ENCODE results near the gene CYB5R2. TPM values are rescaled to one million over a fixed set of nuclear protein-coding genes. Genes with fewer than 3 reads are reported as not detected.

CYB5R2 gene
- total and polyA plus RNA-seq, 4 donors = 47.8 to 71.8 (median 62.3) TPM

- peaks cover 7% of the 10 kb centered on the region for H3K27me3 ChIP-seq (ENCODE audit: control insufficient read depth, insufficient read depth, low read length)
- no peaks in the 10 kb centered on the region for H3K4me1 ChIP-seq (ENCODE audit: control insufficient read depth, insufficient read depth, low read length)
- DNase-seq (ENCODE audit: low read depth in 4 of 6, low spot score in 6 of 6) = no peak
- H3K4me3 ChIP-seq (ENCODE audit: low read depth, low read length) = no peak overlapping the region
- no peaks in the 10 kb centered on the region for H3K36me3 ChIP-seq (ENCODE audit: control insufficient read depth, insufficient read depth, low read length)
- no peak overlapping the region for H3K27ac ChIP-seq (ENCODE audit: low read depth, low read length)
- no peaks in the 10 kb centered on the region for H3K9me3 ChIP-seq (ENCODE audit: control insufficient read depth, insufficient read depth, low read length)
- 57% methylated on average over 2 of the region's 4 CpGs for WGBS (ENCODE audit: insufficient coverage)
Observed at GRCh38 chr11:7689239-7689638, 15.9 kb upstream of the CYB5R2 start.

DNA sequence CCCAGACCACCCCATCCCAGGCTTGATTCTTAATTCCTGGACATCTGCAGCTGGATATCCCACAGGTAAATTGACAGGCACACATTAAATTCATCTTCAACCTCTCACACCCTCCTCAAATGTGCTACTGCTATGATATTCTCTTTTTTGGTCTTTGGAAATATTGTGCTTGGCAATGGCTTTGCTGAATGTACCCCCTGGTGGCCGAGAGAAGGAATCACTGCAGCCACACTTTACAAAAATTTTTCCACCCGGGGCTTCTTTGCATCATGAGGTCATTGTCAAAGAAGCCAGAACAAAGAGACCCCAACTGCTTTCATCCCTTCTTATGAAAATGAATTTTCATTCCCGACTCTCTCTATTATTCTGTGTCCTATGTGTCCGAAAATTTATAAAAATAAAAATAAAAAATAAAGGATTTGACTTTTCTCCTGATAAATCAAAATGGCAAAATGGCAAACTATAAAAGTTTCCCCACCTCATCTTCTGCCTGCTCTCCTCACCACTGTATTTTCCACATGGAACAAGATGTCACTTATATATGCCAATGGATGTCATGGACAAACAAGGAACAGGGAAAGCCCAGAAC lies 15.0 kb upstream of the CYB5R2 start:
- H3K9me3 ChIP-seq (ENCODE audit: control insufficient read depth, insufficient read depth, low read length) = no peaks in the 10 kb centered on the region
- H3K4me3 ChIP-seq (ENCODE audit: low read depth, low read length) = no peak overlapping the region
- H3K27me3 ChIP-seq (ENCODE audit: control insufficient read depth, insufficient read depth, low read length) = no peaks in the 10 kb centered on the region
- H3K27ac ChIP-seq (ENCODE audit: low read depth, low read length) = no peak overlapping the region
- no peaks in the 10 kb centered on the region for H3K4me1 ChIP-seq (ENCODE audit: control insufficient read depth, insufficient read depth, low read length)
- no peaks in the 10 kb centered on the region for H3K36me3 ChIP-seq (ENCODE audit: control insufficient read depth, insufficient read depth, low read length)
- WGBS (ENCODE audit: insufficient coverage) = no CpG with 5 or more reads among the region's 4 CpGs
- DNase-seq (ENCODE audit: low read depth in 4 of 6, low spot score in 6 of 6) = peak in 2 of 6 donors; percentile 73 to 85

DNA sequence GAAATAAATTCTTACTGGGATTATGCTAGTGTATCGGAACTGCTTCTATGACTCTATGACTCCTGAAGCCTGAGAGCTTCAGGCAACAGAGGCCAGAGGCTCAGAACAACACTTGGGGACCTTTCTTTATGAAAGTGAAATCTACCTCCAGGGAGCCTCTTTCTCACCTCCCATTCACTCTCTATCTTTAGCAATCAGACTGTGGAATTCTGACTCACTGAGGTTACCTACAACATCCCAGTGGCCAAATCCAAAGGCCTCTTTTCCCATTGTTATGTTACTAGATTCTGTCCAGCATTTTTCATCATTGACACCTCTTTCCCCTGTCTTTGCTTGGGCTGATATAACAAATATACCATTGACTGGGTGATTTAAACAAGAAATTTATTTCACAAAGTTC lies 14.1 kb upstream of the CYB5R2 start:
- H3K9me3 ChIP-seq (ENCODE audit: control insufficient read depth, insufficient read depth, low read length) = no peaks in the 10 kb centered on the region
- no peak overlapping the region for H3K4me3 ChIP-seq (ENCODE audit: low read depth, low read length)
- no peaks in the 10 kb centered on the region for H3K4me1 ChIP-seq (ENCODE audit: control insufficient read depth, insufficient read depth, low read length)
- H3K27me3 ChIP-seq (ENCODE audit: control insufficient read depth, insufficient read depth, low read length) = no peaks in the 10 kb centered on the region
- no peak overlapping the region for H3K27ac ChIP-seq (ENCODE audit: low read depth, low read length)
- WGBS (ENCODE audit: insufficient coverage) = no CpG with 5 or more reads among the region's 1 CpG
- no peaks in the 10 kb centered on the region for H3K36me3 ChIP-seq (ENCODE audit: control insufficient read depth, insufficient read depth, low read length)
- DNase-seq (ENCODE audit: low read depth in 4 of 6, low spot score in 6 of 6) = no peak

DNA sequence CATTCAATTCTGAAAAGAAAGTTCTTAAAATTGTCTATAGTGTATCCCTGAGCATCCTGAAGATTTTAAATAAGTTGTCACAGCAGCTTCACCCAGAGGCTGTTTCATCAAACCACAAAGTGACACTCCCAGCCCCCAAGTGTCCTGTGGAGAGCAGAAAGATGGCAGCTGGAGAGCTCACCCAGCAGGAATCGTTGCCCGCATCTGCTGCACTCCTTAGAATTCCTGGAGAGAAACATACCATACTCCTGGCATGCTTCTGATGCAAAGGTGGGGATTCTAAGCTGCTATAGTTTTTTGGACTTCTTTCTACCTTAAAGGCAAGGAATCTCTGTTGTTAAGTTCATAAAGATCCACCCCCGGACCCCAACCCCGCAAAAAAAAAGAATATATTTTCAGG lies 13.5 kb upstream of the CYB5R2 start:
- no peaks in the 10 kb centered on the region for H3K36me3 ChIP-seq (ENCODE audit: control insufficient read depth, insufficient read depth, low read length)
- no peak for DNase-seq (ENCODE audit: low read depth in 4 of 6, low spot score in 6 of 6)
- WGBS (ENCODE audit: insufficient coverage) = no CpG with 5 or more reads among the region's 4 CpGs
- H3K27me3 ChIP-seq (ENCODE audit: control insufficient read depth, insufficient read depth, low read length) = no peaks in the 10 kb centered on the region
- H3K9me3 ChIP-seq (ENCODE audit: control insufficient read depth, insufficient read depth, low read length) = no peaks in the 10 kb centered on the region
- no peaks in the 10 kb centered on the region for H3K4me1 ChIP-seq (ENCODE audit: control insufficient read depth, insufficient read depth, low read length)
- H3K4me3 ChIP-seq (ENCODE audit: low read depth, low read length) = no peak overlapping the region
- H3K27ac ChIP-seq (ENCODE audit: low read depth, low read length) = no peak overlapping the region

- Histone ChIP-seq H3K27ac (ENCODE audit: low read depth, low read length) (no peak overlapping the region), H3K4me3 (ENCODE audit: low read depth, low read length) (no peak overlapping the region), H3K4me1 (ENCODE audit: control insufficient read depth, insufficient read depth, low read length) (no peaks in the 10 kb centered on the region), H3K9me3 (ENCODE audit: control insufficient read depth, insufficient read depth, low read length) (no peaks in the 10 kb centered on the region), H3K27me3 (ENCODE audit: control insufficient read depth, insufficient read depth, low read length) (no peaks in the 10 kb centered on the region), H3K36me3 (ENCODE audit: control insufficient read depth, insufficient read depth, low read length) (no peaks in the 10 kb centered on the region)
- 94% methylated on average over 2 of the region's 2 CpGs for WGBS (ENCODE audit: insufficient coverage)
- DNase-seq (ENCODE audit: low read depth in 4 of 6, low spot score in 6 of 6) = no peak
Observed at GRCh38 chr11:7683571-7683970, 10.3 kb upstream of the CYB5R2 start.

DNA sequence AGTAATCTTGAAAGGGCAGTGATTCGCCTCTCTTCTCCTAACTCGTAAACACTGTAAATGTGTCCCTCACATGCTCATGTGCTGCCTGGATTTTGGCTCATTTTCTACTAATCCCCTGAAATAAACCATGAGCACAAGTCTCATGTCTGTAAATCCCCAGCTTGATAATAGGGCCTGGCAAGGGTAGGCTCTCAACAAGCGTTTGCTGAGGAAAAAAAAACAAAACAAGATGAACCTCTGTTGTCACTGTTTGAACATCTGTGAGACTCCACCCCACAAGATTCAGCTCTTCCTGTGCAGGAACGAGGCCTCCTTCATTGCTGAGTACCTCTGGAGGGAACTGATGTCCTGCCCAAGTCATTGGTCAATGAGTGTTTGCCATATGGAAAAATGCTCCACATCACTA lies 4.5 kb upstream of the CYB5R2 start:
- H3K36me3 ChIP-seq (ENCODE audit: control insufficient read depth, insufficient read depth, low read length) = no peaks in the 10 kb centered on the region
- H3K4me3 ChIP-seq (ENCODE audit: low read depth, low read length) = no peak overlapping the region
- peaks cover 12% of the 10 kb centered on the region for H3K4me1 ChIP-seq (ENCODE audit: control insufficient read depth, insufficient read depth, low read length)
- peak in 2 of 6 donors; percentile 18 to 38 for DNase-seq (ENCODE audit: low read depth in 4 of 6, low spot score in 6 of 6)
- H3K27ac ChIP-seq (ENCODE audit: low read depth, low read length) = no peak overlapping the region
- peaks cover 22% of the 10 kb centered on the region for H3K27me3 ChIP-seq (ENCODE audit: control insufficient read depth, insufficient read depth, low read length)
- 40% methylated on average over 3 of the region's 4 CpGs for WGBS (ENCODE audit: insufficient coverage)
- H3K9me3 ChIP-seq (ENCODE audit: control insufficient read depth, insufficient read depth, low read length) = no peaks in the 10 kb centered on the region

GRCh38 chr11:7677071-7677470 lies 3.8 kb upstream of the CYB5R2 start:
- Histone ChIP-seq H3K27ac (ENCODE audit: low read depth, low read length) (peak overlapping the region; percentile 37), H3K4me1 (ENCODE audit: control insufficient read depth, insufficient read depth, low read length) (peaks cover 19% of the 10 kb centered on the region), H3K4me3 (ENCODE audit: low read depth, low read length) (no peak overlapping the region), H3K27me3 (ENCODE audit: control insufficient read depth, insufficient read depth, low read length) (peaks cover 25% of the 10 kb centered on the region), H3K9me3 (ENCODE audit: control insufficient read depth, insufficient read depth, low read length) (no peaks in the 10 kb centered on the region), H3K36me3 (ENCODE audit: control insufficient read depth, insufficient read depth, low read length) (no peaks in the 10 kb centered on the region)
- DNase-seq (ENCODE audit: low read depth in 4 of 6, low spot score in 6 of 6) = no peak
- WGBS (ENCODE audit: insufficient coverage) = no CpG with 5 or more reads among the region's 5 CpGs

- no peaks in the 10 kb centered on the region for H3K9me3 ChIP-seq (ENCODE audit: control insufficient read depth, insufficient read depth, low read length)
- no CpG with 5 or more reads among the region's 3 CpGs for WGBS (ENCODE audit: insufficient coverage)
- no peak overlapping the region for H3K27ac ChIP-seq (ENCODE audit: low read depth, low read length)
- H3K36me3 ChIP-seq (ENCODE audit: control insufficient read depth, insufficient read depth, low read length) = no peaks in the 10 kb centered on the region
- H3K4me1 ChIP-seq (ENCODE audit: control insufficient read depth, insufficient read depth, low read length) = peaks cover 28% of the 10 kb centered on the region
- H3K4me3 ChIP-seq (ENCODE audit: low read depth, low read length) = no peak overlapping the region
- no peak for DNase-seq (ENCODE audit: low read depth in 4 of 6, low spot score in 6 of 6)
- peaks cover 25% of the 10 kb centered on the region for H3K27me3 ChIP-seq (ENCODE audit: control insufficient read depth, insufficient read depth, low read length)
Observed at GRCh38 chr11:7675631-7676030, 2.3 kb upstream of the CYB5R2 start.

- 1% methylated on average over 67 of the region's 72 CpGs for WGBS (ENCODE audit: insufficient coverage)
- peaks cover 34% of the 10 kb centered on the region for H3K4me1 ChIP-seq (ENCODE audit: control insufficient read depth, insufficient read depth, low read length)
- H3K27ac ChIP-seq (ENCODE audit: low read depth, low read length) = peak overlapping the region; percentile 52
- DNase-seq (ENCODE audit: low read depth in 4 of 6, low spot score in 6 of 6) = peak in 2 of 6 donors; percentile 63 to 70
- peaks cover 25% of the 10 kb centered on the region for H3K27me3 ChIP-seq (ENCODE audit: control insufficient read depth, insufficient read depth, low read length)
- H3K9me3 ChIP-seq (ENCODE audit: control insufficient read depth, insufficient read depth, low read length) = no peaks in the 10 kb centered on the region
- peak overlapping the region; percentile 37 for H3K4me3 ChIP-seq (ENCODE audit: low read depth, low read length)
- H3K36me3 ChIP-seq (ENCODE audit: control insufficient read depth, insufficient read depth, low read length) = no peaks in the 10 kb centered on the region
Observed at GRCh38 chr11:7673724-7674434, 579 bp upstream of the CYB5R2 start.

All from spinal cord (tissue), 10 donors.